Right lobe of liver (tissue), 4 donors: ENCODE results near the gene SRC.

Experiments used
- POLR2A ChIP-seq: fragments of 450-650 bp; IDR thresholded peaks from one replicate; pipeline ENCODE4 v1.6.1; 2017; ENCODE audit warnings: antibody characterized with exemption, mild to moderate bottlenecking
- TF ChIP-seq, protein P1 (sequence below), 4 donors: fragments of 200-600 bp in 3 of 4; fragments of 450-650 bp in 1 of 4; IDR thresholded peaks; one replicate each; pipeline versions ENCODE4 v1.5.1 to v1.8.0; 2016 to 2022; ENCODE audit warnings: antibody characterized with exemption in 4 of 4, mild to moderate bottlenecking in 2 of 4
- donor health status: DM: no; HTN: no; CAD: no.
- donor health status: DM: no; HTN: no; CAD: no.
- donor health status: DM: no; HTN: yes; CAD: no.

DNA sequence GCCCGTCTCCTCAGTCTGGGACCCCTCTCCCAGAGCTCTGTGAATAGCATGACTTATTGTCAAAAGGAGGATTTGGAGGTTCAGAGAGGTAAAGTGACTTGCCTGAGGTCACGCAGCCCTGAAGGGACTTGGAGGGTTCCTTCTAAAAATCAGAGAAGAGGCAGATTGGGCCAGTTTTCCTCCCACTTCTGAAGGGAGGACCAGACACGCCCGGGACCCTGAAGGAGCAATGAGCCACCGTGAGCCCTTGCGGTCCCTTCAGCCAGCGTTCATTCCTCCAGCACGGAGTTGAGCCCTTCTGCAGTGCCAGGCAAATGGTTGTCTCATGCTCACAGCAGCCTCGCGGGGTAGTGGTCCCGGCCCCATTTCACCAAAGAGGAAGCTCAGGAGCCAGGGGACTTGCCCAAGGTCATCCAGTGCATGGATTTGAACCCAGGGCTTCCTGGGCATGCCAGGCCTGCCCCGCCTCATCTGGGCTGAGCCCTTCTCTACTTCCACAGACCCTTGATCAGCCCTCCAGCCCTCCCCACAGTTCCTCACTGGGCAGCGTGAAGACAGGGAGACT lies 7.4 kb downstream of the SRC start:
- TF ChIP-seq, protein P1, sequence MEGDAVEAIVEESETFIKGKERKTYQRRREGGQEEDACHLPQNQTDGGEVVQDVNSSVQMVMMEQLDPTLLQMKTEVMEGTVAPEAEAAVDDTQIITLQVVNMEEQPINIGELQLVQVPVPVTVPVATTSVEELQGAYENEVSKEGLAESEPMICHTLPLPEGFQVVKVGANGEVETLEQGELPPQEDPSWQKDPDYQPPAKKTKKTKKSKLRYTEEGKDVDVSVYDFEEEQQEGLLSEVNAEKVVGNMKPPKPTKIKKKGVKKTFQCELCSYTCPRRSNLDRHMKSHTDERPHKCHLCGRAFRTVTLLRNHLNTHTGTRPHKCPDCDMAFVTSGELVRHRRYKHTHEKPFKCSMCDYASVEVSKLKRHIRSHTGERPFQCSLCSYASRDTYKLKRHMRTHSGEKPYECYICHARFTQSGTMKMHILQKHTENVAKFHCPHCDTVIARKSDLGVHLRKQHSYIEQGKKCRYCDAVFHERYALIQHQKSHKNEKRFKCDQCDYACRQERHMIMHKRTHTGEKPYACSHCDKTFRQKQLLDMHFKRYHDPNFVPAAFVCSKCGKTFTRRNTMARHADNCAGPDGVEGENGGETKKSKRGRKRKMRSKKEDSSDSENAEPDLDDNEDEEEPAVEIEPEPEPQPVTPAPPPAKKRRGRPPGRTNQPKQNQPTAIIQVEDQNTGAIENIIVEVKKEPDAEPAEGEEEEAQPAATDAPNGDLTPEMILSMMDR (IDR thresholded peaks at IDR 0.05) = no peak
- TF ChIP-seq POLR2A = no peak
